Right ventricle myocardium superior (tissue), 1 donor: Measurements from ENCODE around the gene TMEM127. TPM values are rescaled to one million over a fixed set of nuclear protein-coding genes. Genes with fewer than 3 reads are reported as not detected.
"Not testable (repeated sequence)": the region's sequence is repeated elsewhere in the genome, so short reads cannot be mapped to it uniquely, and the experiment has no call there.

Experiments
- ATAC-seq: fragments of 200-7000 bp; cut with Tn5 transposase; one replicate; pipeline ENCODE4 v1.9.1; 2020; ENCODE audit warnings: mild to moderate bottlenecking; ENCODE audit not compliant: poor library complexity
- DNase-seq: peaks from one replicate; pipeline ENCODE4 v3.0.0-alpha.2; 2020
- intact Hi-C: fragments of 100-400 bp; cut with DNase I; formaldehyde crosslinking; loops from one replicate; pipeline ENCODE4 v1.11.2; 2022
- total RNA-seq: library from RNA; stranded (reverse); fragmentation: NEBNext Ultra II Directional; extraction: Animal tissue kit (Norgen Biotek cat#: 25700); gene quantifications from one replicate; pipeline ENCODE4 v1.2.1, GENCODE V29; 2021
- donor health status: DM: no; HTN: yes; CAD: no; lungs with severe emphysema.

The TMEM127 gene
- total RNA-seq, 1 donor from 2014 or later: 67.3 TPM

DNA sequence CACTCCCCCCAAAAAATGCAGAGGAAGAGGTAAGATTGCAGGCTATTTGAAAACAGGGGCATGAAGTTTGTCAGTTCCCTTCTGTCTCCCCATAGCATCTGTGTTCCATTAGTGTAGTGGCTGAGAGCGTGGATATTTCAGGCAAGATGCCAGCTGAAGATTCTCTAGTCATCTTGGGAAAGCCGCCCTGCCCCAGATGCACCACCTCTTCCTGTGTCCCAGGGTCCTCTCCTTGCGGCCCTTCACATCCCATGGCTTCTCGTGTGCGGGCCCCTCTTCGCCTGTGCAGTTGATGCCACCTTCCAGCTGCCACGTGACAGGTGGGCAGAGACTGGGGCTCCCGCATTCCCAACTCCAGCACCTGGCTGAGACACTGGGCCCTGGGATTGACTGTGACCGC is 16.1 kb downstream of the TMEM127 start:
- ATAC-seq: no peak
- DNase-seq: no peak
- intact Hi-C loops: no loop called here

DNA sequence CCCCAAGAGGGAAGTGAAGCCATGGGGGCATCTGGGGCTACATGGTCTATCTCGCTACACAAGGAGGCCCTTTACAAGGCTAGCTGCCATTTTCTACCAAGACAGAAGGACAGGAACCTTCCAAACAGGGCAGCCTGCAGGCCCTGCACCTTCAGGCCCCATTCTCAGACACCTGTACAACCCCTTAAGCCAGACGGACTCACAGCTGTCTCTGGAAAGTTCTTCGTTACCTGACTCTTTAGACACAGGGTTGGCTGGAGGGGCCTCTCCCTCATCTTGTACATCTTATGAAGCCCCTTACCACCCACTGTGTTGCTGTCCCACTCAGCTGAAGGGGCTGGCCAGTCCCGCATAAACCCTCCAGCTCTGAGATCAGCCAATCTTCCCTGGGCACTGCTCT is 17.2 kb downstream of the TMEM127 start:
- no peak for DNase-seq
- intact Hi-C loops: no loop called here
- ATAC-seq: no peak

DNA sequence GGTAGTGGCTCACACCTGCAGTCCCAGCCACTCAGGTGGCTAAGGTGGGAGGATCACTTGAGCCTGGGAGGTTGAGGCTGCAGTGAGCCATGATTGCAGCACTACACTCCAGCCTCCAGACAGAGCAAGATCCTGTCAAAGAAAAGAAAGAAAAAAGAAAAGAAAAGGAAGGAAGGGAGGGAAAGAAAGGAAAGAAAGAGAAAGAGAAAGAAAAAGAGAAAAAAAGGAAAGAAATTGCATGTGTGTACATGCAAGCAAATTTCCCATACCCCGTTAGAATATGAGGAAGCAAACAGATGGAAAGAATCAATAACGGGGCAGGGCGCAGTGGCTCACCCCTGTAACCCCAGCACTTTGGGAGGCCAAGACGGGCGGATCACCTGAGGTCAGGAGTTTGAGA is 17.9 kb downstream of the TMEM127 start:
- DNase-seq (no peak), ATAC-seq (no peak)
- intact Hi-C loops: no loop called here

DNA sequence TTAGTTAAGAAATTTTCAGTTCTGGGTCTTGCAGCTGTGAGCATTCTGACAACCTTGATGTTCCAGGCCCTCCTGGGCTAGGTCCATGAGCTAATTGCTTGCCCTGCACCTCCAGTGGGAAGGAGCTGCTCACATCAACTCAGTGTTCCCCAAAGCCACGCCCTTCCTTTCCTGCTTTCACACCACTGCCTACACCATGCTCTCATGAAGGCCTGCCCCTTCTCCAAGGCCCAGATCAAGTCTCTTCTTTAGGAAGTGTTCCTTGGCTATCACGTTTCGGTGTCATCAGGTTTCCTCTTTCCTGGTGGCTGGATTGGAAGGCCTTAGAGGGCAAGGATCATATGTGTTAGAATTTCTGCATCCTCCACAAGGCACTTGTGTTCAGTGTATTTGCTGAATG is 18.8 kb downstream of the TMEM127 start:
- intact Hi-C loops: no loop called here
- no peak for DNase-seq
- ATAC-seq: no peak

DNA sequence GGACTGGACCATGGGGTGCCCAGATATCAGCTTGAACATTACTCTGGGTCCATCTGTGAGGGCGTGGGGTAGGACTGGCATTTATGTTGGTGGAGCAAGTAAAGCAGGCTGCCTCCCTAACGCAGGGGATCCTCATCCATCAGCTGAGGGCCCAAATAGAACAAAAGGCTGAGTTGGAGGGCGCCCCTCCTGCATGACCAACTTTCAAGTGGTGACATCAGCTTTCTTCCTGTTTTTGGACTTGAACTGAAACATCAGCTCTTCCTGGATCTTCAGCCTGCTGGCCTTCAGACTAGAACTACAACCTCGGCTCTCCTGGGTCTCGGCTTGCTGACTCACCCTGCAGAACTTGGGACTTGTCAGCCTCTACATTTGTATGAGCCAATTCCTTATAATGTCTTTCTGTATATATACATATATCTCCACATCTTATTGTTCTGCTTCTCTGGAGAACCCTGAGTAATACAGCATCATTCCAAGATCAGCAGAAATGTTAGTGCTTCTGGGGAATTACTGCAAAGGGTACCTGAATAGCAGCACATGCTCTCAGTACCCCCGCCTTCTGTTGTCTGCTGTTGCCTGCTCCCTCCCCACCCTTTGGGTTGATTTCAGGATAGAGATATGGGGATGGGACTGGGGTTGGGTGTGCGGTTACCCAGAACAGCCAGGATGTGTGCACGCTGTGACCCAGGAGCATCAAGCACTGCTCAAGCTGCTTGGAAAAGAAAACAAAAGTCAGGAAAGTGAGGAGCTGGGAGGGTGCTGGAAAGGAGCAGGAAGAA is 20.0 kb downstream of the TMEM127 start:
- DNase-seq: no peak
- no peak for ATAC-seq
- intact Hi-C loops: no loop called here

DNA sequence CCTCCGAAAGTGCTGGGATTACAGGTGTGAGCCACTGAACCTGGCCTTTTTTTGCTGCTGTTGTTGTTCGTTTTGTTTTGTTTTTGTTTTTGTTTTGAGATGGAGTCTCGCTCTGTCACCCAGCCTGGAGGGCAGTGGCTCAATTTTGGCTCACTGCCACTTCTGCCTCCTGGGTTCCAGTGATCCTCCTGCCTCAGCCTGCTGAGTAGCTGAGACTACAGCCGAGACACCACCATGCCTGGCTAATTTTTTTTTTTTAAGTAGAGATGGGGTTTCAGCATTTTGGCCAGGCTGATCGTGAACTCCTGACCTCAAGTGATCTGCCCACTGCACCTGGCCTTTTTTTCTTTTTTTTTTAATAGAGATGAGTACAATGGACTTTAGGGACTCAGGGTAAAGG is 22.0 kb downstream of the TMEM127 start:
- ATAC-seq: no peak
- no peak for DNase-seq
- intact Hi-C loops: no loop called here

DNA sequence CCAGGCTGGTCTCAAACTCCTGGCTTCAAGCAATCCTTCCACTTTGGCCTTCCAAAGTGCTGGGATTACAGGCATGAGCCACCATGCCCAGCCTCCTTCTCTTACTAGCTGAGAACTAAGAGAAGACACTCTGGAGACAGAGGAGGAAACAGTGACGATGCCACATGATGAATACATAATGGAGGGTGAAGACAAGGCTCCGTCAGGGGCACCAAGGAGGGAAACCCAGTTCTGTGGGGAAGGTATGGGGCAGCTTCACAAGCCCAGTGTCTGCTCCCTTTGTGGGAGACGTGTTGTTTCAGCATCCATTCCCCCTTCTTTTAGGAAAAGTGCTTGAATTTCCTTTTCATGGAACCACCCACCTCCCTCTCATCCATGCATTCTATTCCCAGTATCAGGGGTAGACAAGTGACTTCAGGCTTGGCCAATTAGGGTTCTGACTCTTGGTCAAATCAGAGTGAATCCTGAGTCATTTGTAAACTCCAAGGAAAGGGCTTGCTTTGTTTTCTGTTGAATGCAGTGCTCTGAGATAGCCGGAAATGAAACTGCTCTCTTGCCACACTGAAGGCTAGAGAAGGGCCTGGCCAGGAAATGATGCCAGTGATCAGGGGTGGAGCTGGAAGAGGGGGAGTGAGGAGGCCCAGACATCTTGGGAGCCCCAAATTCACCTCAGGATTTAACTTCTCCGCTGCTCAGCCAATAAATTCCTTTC is 23.7 kb downstream of the TMEM127 start:
- ATAC-seq: peak; percentile 56
- peak; percentile 59 for DNase-seq
- intact Hi-C loops: no loop called here

DNA sequence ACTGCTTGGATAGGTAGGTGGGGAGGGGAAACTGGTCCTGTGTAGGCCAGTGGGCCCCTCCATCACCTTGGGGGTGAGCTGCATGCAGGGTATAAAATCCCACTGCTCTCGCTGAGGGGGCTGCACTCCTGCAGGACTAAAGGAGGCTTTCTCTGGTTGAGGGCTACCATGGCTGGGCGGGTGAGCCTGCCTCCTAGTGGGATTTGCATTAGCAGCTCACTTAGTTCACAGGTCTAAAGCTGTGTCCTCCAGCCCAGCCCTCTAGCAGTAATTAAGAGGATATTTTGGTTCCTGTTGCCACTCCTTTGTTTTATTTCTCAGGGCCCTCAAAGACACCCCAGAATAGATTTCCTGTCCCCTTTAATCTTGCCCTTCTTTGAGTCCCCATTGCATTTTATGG is 24.6 kb downstream of the TMEM127 start:
- intact Hi-C loops: no loop called here
- DNase-seq: no peak
- ATAC-seq: no peak

DNA sequence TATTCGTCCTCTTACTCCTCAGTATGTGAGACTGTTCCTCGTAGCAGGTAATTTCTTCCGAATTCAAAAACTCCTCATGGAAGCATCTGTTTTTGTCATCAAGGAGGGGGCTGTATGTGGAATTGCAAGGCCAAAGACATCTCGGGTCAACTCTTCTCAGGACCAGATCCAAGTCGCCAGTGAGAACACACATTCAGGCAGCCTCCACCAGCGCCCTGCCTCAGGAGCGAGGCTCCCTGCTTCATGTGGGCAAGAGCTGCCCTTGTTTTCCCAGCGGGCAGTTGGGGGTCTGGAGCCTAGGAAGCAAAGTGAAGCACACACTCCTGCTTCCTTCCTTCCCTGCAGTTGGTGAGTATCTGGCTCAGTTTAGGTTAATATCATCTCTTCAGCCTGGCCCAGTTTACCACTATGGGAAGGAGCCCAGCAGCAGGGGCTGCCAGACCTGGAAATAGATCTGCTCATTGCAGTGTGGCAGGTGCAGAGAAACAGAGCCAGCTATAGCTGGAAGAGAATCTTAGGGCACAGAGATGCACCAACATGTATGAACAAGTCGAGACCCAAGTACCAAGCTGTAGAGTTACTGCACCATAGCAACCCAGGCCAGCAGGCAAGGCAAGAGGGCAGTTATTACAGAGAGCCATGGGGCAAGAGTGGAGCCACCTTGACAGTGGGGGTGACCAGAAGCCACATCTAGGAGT is 25.3 kb downstream of the TMEM127 start:
- peak; percentile 78 for ATAC-seq
- DNase-seq: no peak
- intact Hi-C loops: no loop called here

DNA sequence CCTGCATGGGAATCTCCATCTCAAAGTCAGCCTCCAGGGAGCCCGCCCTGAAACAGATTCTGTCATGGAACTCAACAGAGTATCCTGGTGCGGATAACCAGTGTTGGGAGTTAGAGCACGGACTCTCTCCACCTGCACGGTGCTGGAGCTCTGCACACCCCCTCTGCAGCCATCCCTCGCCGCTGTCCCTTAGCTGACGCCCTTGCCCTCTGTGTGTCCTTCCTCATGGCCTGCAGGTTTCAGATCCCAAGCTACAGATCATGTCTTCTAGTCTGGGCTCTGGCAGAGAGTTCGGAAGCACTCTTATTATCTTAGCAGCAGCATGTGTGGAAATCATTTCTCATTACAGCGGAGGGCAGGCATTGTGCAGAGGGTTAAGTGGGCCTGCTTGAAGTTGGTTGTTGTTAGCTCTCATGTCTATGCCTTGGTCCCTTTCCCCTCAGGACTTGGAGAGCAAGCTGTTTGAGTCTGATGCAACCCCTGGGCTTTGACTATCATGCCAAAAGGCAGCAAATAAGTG is 26.0 kb downstream of the TMEM127 start:
- intact Hi-C loops: no loop called here
- DNase-seq (no peak), ATAC-seq (peak; percentile 51)

DNA sequence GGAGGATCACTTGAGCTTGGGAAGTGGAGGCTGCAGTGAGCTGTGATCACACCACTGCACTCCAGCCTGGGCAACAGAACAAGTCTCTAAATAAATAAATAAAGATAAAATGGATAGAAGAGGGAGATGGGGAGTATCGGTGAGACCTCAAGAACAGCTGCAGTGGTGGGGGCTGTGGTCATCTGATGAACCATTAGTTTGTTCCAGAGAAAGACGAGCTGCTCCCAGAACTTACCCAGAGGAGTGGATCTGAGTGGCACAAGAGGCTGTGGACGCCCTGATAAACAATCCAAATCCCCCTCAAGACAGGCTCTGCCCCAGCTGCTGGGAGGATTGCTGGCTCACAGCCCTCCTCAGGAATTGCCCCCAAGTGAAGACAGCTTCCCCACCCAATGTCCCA is 26.7 kb downstream of the TMEM127 start:
- no peak for ATAC-seq
- intact Hi-C loops: no loop called here

DNA sequence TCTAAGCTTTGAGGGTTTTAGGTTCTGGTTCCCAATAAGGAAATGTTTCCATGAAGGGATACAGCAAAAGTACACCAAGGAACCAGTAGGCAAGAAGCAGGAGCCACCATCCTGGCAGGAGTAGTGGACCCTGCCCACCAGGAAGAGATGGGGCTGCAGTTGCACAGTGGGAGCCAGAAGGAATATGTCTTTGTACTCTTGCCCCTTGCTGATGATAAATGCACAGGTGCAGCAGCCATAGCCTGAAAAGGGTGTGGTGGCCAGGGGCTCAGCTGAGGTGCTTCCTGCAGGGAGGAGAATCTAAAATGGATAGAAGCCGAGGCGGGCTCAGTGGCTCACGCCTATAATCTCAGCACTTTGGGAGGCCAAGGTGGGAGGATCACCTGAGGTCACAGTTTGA is 27.5 kb downstream of the TMEM127 start:
- no peak for DNase-seq
- ATAC-seq: no peak

More for the DNA sequence above, 26.7 kb downstream of the TMEM127 start:
- no peak for DNase-seq

DNA sequence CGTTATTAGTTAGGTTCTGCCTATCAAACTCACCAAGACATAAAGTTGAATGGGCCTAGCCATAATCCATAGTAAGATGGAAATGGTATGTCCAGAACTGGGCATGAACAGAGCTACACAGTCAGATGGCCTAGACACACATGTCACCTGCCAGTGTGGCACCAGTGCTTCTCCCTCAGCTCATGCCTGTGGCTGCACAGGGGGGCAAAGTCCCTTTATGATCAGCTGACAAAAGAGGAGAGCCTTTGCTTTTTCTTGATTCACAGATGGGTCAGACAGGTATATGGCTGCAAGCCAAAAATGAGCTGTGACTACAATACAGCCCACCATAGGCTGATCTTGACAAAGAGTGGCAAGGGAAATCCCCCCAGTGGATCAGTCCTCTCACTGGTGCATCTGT is 28.9 kb downstream of the TMEM127 start:
- intact Hi-C loops: no loop called here
- no peak for DNase-seq
- no peak for ATAC-seq

More for the DNA sequence above, 27.5 kb downstream of the TMEM127 start:
- intact Hi-C loops: no loop called here

DNA sequence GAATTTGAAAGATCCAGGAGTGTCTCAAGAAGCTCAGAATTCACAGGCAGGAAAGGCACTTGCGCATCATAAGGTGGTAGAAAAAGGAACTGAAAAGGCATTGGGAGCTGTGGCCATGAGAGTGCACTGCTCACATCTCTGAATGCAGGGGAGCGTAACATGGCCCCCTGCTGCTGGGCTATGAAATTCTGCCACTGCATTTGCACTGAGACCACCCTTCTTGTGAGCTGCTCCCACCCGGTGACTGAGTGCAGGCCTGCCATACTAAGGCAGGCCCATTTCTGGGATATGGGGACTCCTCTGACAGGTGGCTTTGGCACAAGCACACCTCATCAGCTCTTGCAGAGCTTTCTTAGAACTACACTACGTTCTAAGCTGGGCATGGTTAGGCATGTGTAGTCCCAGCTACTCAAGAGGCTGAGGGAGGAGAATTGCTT is 31.9 kb downstream of the TMEM127 start:
- intact Hi-C loops: no loop called here
- ATAC-seq (no peak), DNase-seq (no peak)

DNA sequence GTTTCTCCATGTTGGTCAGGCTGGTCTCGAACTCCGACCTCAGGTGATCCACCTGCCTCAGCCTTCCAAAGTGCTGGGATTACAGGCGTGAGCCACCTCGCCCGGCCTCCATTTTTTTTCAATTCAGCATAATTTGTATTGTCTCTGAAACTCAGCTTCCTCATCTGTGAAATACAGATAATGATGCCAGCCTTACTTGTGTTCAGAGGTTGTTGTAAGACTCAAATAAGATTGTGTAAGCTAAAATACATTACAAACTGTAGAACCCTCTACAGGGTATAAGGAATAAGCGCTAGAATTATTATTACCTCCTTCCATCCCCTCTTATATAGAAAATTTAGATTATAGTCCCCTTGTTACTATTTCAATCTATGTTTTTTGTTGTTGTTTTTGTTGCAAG is 32.4 kb downstream of the TMEM127 start:
- ATAC-seq (no peak), DNase-seq (no peak)
- intact Hi-C loops: no loop called here

DNA sequence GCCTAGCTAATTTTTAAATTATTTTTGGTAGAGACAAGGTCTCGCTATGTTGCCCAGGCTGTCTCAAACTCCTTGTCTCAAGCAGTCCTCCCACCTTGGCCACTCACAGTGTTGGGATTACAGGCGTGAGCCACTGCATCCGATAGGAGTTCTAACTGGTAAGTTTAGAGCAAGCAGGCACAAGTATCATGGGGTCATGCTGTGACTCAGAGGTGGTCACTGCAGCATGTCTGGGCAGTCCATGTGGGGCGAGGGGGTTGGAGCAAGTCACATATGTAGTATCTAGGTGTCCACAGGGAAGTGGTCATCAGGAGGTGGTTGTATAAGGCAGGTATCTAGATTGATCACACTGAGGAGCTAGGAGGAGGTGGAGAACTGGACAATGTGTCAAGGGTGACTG is 34.5 kb downstream of the TMEM127 start:
- intact Hi-C loops: no loop called here
- ATAC-seq (no peak), DNase-seq (no peak)

DNA sequence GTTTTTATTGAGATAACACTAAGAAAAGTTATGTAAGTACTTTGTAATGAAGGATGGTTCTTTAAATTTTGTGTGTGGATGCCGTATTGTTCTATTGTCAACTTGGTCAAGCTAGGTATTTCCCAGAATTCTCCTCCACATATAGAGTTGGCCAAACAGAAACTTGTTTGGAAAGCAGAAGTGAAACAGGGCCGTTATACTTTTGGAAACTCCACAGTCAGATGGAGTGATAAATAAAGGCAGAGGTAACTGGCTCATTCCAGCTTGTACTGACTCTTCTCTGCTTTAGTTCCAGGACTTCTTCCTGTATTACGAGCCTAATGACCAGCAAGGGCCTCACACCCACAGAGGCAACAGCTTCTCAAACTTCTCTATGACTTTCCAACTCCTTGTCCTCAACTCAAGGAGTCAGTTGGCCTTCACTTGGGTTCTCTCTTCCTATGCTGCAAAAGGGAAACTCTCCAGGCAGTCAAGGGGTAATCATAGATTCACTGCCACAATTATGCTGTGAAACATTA is 40.7 kb downstream of the TMEM127 start:
- no peak for ATAC-seq
- DNase-seq: no peak
- intact Hi-C loops: no loop called here

DNA sequence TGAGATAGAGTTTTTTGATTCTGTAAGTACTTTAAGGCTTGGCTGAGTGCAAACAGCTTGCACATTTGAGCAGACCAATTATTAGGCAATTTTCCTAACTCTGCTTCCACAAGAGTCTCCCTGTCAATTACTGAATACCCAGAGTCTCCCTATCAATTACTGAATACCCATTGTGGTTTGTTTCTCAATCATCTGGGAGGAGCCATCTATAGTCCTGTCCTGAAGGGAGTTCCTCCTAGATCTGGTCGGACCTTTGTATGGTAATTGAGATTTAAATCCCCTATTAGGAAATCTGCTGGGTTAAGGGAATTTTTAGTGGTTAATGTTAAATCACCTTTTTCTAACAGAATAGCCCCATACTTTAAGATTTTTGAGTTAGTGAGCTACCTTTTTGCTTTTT is 44.7 kb downstream of the TMEM127 start:
- ATAC-seq, DNase-seq, intact Hi-C loops: not testable (repeated sequence)

DNA sequence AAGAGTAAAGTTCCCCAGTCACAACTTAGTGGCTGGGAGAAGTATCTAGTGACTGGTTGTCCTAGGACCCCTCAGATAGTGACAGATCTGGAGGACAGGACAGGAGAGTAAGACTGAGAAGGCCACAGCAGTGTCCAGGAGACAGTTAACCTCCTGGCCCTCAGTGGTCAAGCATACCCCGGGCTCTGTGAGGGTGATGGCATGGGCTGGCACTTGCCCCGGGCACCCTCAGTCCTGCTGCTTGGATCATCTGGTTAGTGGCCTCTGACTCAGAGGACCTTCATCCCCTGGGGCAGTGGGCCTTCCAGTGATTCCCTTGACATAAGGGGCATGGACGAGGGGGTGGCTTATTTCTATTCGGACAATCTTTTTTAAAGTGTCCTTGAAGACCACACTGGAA is 45.8 kb downstream of the TMEM127 start:
- intact Hi-C loops, ATAC-seq, DNase-seq: not testable (repeated sequence)
